ENCODE results near the gene DNAJB13. TPM values are rescaled to one million over a fixed set of nuclear protein-coding genes. Genes with fewer than 3 reads are reported as not detected.
"Not testable (repeated sequence)": the region's sequence is repeated elsewhere in the genome, so short reads cannot be mapped to it uniquely, and the experiment has no call there.

The DNAJB13 gene
- total RNA-seq, 1 donor from 2014 or later, result 0.60 TPM

DNA sequence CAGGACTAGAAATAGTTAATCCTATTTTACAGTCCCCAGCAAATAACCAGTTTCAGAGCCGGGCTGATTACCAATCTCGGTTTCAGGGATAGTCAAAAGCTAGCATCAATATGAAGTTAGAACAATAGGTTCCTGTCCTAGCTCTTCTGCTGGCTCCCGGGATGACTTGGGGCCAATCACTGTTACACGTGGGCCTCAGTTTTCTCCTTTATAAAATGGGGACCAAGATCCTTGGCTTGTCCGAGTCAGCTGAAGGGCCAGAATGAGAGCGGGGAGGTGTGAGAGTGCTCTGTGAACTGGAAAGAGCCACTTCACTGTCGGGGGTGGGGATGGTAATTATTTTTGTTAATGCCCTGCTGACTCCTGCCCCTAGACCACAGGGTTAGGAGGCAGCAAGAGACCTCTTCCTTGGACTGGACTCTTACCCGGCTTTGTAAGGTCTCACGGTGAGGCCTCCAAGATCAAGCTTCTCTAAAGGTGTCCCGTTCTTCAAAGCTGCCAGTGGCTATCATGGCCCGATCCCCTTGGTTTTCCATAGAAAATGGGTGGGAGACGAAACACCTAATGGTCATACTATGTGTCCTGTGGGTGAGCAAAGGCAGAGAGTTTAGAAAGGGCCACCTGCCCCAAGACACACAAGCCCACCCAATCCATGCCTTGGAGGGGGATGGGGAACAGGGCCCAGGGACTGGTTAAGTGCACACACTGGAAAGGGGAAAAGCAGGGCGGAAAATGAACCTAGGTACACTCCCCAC, 30.4 kb downstream of the DNAJB13 start:
- Mint-ChIP-seq H3K4me1 (peaks cover 25% of the 10 kb centered on the region), H3K4me3 (peak overlapping the region; percentile 82), H3K9me3 (no peaks in the 10 kb centered on the region), H3K36me3 (peaks cover 11% of the 10 kb centered on the region), H3K27ac (no peak overlapping the region), H3K27me3 (ENCODE audit: low read depth) (peaks cover 9% of the 10 kb centered on the region)
- DNase-seq (ENCODE audit: low spot score in 2 of 2, unreplicated experiment in 2 of 2), result no peak
- TF ChIP-seq, protein P1, sequence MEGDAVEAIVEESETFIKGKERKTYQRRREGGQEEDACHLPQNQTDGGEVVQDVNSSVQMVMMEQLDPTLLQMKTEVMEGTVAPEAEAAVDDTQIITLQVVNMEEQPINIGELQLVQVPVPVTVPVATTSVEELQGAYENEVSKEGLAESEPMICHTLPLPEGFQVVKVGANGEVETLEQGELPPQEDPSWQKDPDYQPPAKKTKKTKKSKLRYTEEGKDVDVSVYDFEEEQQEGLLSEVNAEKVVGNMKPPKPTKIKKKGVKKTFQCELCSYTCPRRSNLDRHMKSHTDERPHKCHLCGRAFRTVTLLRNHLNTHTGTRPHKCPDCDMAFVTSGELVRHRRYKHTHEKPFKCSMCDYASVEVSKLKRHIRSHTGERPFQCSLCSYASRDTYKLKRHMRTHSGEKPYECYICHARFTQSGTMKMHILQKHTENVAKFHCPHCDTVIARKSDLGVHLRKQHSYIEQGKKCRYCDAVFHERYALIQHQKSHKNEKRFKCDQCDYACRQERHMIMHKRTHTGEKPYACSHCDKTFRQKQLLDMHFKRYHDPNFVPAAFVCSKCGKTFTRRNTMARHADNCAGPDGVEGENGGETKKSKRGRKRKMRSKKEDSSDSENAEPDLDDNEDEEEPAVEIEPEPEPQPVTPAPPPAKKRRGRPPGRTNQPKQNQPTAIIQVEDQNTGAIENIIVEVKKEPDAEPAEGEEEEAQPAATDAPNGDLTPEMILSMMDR (IDR thresholded peaks at IDR 0.05; ENCODE audit: unreplicated experiment), result no peak

DNA sequence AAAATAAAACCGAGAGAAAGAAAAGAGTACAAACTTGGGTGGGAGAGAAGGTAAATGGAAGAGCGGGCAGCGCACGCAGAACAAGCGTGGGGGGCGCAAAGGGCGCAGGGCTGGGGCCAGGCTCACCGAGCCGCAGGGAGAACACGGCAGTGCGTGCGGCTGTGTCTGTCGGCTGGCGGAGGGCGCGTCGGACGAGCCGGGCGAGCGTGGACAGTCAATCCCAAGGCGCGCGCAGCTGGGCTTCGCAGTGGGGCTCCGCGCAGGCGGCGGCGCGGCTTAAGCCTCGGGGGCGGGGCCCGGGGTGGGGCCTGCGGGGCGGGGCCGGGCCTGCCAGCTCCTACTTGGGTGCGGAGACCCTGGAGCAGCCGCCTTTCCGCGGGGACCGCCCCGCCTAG, 31.8 kb downstream of the DNAJB13 start, which contains the start of gene UCP2:
TSS of gene UCP2 (minus strand) at position 249 of the 395 bp plus-strand sequence. CDS start 4,465 bp downstream, outside the sequence.
- Mint-ChIP-seq H3K27me3 (ENCODE audit: low read depth) (peaks cover 9% of the 10 kb centered on the region), H3K4me3 (peak within 1 kb of the TSS; percentile 82), H3K36me3 (peaks cover 5% of the 10 kb centered on the region), H3K27ac (peak within 1 kb of the TSS; percentile 95), H3K4me1 (peaks cover 25% of the 10 kb centered on the region), H3K9me3 (no peaks in the 10 kb centered on the region)
- peak; percentile 70 to 75 for DNase-seq (ENCODE audit: low spot score in 2 of 2, unreplicated experiment in 2 of 2)
- TF ChIP-seq, protein P1 (IDR thresholded peaks at IDR 0.05; ENCODE audit: unreplicated experiment), result no peak

DNA sequence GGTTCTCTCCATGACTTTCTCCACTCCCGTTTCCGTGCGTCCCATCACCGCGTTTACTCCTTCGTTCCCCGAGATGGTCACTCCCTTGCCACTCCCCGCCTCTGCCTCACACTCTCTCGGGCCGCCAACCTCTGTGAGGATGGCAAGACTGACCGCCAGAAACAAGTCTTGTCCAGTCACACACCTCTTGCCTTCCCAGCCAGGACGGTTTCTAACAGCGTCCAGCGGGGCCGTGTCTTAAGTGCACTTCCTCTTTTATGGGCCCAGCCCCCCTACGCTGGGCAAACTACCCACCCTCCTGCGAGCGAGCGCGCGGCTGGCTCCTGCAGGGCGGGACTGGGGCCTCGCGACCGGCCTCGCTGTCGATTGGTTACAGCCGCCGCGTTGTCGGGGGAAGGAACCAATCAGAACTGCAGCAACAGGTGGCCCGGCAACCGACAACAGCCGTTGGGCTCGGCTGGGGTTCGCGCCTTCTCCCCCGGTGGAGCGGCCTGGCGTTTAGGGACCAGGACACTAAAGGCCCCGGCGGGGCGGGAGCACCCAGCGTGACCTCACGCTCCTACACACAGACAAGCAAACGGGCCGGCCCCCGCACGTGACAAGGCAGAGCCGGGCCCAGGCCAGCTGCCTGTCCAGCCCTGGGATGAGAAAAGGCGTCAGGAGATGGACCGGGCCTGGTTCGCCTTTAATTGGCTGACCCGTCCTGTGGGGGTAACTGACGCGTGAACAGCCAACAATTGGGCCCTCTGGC, 32.3 kb downstream of the DNAJB13 start:
- Mint-ChIP-seq H3K4me1 (peaks cover 25% of the 10 kb centered on the region), H3K36me3 (peaks cover 5% of the 10 kb centered on the region), H3K27ac (peak overlapping the region; percentile 95), H3K9me3 (no peaks in the 10 kb centered on the region), H3K4me3 (peak overlapping the region; percentile 82), H3K27me3 (ENCODE audit: low read depth) (peaks cover 9% of the 10 kb centered on the region)
- peak; percentile 74 to 84 for DNase-seq (ENCODE audit: low spot score in 2 of 2, unreplicated experiment in 2 of 2)
- TF ChIP-seq, protein P1 (IDR thresholded peaks at IDR 0.05; ENCODE audit: unreplicated experiment), result no peak

DNA sequence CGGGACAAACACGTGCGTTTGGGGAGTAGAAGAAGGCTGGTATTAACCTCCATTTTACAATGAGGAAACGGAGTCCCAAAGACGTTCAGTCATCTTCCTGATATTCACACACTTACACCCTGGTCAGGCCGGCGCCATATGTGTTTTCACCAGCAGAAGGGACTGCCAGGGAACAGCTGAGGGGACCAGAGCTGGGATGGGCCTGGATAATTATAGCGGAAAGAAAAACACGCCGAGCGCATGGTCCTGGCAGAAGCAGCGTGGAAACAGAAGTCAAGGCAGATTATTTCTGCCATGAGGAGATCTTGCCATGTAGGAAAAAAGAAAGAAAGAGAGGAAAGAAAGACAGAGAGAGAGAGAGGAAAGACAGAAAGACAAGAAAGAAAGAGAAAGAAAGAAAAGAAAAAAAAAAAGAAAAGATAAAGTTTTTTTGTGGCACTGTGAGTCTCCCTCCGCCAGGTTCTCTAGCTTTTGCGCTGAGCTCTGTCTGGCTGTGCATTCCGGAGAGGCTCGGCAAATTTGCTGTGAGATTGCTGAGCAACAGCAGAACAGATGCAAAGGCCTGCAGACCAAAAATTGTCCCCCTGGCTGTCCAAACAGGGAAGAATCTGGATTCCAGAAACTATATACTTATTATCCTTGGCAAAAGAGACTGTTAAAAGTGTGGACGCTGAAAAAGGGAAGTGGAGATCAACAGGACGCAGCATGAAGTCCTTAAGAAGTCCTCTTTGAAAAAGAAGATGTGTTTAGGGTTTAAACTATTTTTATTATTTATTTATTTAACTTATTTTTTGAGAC, 33.1 kb downstream of the DNAJB13 start:
- Mint-ChIP-seq H3K27ac (peak overlapping the region; percentile 95), H3K4me1 (peaks cover 25% of the 10 kb centered on the region), H3K36me3 (peaks cover 1% of the 10 kb centered on the region), H3K27me3 (ENCODE audit: low read depth) (peaks cover 9% of the 10 kb centered on the region), H3K4me3 (peak overlapping the region; percentile 82), H3K9me3 (no peaks in the 10 kb centered on the region)
- TF ChIP-seq, protein P1 (IDR thresholded peaks at IDR 0.05; ENCODE audit: unreplicated experiment), result no peak
- no peak for DNase-seq (ENCODE audit: low spot score in 2 of 2, unreplicated experiment in 2 of 2)

DNA sequence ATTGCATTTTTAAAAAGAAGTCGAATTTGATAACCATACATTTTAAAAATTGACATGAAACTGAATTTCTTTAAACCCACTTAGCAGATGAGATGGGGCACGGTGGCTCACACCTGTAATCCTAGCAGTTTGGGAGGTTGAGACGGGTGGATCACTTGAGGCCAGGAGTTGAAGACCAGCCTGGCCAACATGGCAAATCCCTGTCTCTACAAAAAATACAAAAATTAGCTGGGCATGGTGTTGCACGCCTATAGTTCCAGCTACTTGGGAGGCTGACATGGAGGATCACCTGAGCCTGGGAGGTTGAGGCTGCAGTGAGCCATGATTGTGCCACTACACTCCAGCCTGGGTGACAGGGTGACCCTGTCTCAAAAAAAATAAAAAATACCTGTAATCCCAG, 34.8 kb downstream of the DNAJB13 start:
- H3K4me3 Mint-ChIP-seq; H3K9me3 Mint-ChIP-seq; DNase-seq (ENCODE audit: low spot score in 2 of 2, unreplicated experiment in 2 of 2); H3K36me3 Mint-ChIP-seq; H3K27ac Mint-ChIP-seq; H3K27me3 Mint-ChIP-seq (ENCODE audit: low read depth): not testable (repeated sequence)
- peaks cover 22% of the 10 kb centered on the region for H3K4me1 Mint-ChIP-seq

Measured in mesothelial cell of epicardium (in vitro differentiated cells).